D721Med (cell line): ENCODE data around the gene DUS2.

Source experiments
- DNase-seq: peaks from one replicate; pipeline ENCODE4 v3.0.0; 2011; ENCODE audit warnings: low spot score; ENCODE audit not compliant: insufficient read length
- FAIRE-seq: peaks from 2 replicates; lab custom pipeline; 2011; peaks lifted over from hg19 to GRCh38; lab: Jason Lieb, UNC
- CTCF ChIP-seq: IDR thresholded peaks from 2 replicates; pipeline ENCODE4 v1.5.1; 2012; ENCODE audit warnings: mild to moderate bottlenecking, control low read depth; ENCODE audit not compliant: insufficient read depth; ENCODE audit errors: missing control alignments

Gene DUS2

DNA sequence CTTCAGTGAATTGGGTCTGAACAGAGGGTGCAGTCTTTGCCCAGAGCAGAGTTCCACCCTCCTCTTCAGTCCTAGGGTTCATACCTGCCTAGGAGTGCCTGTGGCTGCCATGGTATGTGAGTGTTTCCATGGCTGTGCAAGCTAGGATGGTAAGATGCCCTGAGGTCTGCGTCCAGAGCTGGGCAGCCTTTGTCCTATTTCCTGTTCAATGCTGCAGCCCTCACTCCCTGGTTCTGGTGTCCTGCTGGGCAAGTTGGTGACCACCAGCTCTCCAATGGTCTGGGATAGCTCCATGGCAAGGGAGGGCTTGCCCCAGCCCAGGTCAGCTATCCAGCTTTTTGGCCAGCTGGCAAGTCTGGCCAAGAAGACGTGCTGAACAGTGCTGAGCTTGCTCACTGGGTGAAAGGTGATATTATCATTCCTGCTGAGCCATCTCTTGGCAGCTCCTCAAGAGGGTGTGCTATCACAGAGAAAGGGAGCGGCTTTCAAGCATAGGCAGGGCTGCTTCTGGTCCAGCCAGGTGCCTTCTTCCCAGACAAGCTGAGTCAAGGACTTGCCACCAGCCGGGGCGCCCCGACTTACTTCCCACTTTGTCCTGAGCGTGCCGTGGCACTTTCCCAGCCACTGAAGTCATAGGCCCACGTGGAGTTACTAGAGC lies 49.1 kb downstream of the DUS2 start:
- DNase-seq (no peak), FAIRE-seq (no peak)
- TF ChIP-seq CTCF: no peak

GRCh38 chr16:68073902-68074760 lies 51.0 kb downstream of the DUS2 start:
- DNase-seq (no peak), FAIRE-seq (no peak)
- TF ChIP-seq CTCF: no peak

DNA sequence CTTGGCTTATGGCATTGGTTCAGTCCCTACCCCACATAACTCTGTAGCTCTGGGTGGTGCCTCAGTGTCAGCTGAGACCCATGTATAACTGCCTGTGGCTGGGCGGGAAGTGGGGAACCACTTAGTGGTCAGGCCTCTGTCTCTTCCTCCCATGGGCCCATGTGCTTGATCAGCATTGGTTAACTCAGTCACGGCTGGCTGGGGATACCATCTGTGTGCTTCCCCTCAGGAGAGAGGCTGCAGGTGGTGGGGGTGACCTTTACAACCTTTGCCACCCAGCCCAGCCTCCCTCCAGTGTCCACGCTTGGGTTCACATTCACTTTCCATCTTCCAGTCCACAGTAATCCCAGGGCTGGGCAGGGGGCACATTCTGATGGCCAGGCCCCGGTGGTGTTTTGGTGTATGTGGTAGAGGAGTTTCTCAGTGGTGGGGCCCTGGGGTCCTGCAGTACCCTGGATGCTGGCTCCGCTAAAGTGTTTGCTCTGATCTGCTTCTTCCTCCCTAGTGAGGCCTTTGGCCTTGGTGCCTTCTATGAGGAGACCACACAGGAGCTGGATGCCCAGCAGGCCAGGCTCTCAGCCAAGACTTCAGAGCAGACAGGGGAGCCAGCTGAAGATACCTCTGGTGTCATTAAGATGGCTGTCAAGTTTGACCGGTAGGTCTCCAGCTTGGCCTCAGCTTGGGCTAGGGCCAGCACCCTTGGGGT lies 51.9 kb downstream of the DUS2 start:
- DNase-seq (no peak), FAIRE-seq (no peak)
- TF ChIP-seq CTCF: no peak

- FAIRE-seq: no peak
- DNase-seq: no peak
- TF ChIP-seq CTCF: no peak
These were observed 52.9 kb downstream of the DUS2 start for GRCh38 chr16:68075980-68076379.

GRCh38 chr16:68076560-68076959 lies 53.5 kb downstream of the DUS2 start:
- DNase-seq: no peak
- FAIRE-seq: no peak
- TF ChIP-seq CTCF: no peak

GRCh38 chr16:68077866-68078700 lies 55.0 kb downstream of the DUS2 start:
- DNase-seq: no peak
- TF ChIP-seq CTCF: no peak
- no peak for FAIRE-seq
